BJ (cell line): ENCODE measurements around the gene ERCC5. TPM values are rescaled to one million over a fixed set of nuclear protein-coding genes. Genes with fewer than 3 reads are reported as not detected.

Source experiments
- CTCF ChIA-PET: fragments of 350-600 bp; formaldehyde crosslinking; extraction: SDS; loops from one replicate; lab custom pipeline; 2021; ENCODE audit warnings: antibody characterized with exemption, inconsistent platforms; lab: Yijun Ruan, JAX
- POLR2A ChIA-PET: fragments of 300-600 bp; sonication (Branson Sonifier 250); formaldehyde crosslinking; extraction: SDS; loops from one replicate; lab custom pipeline; 2021; ENCODE audit warnings: antibody characterized with exemption; lab: Charles Lee
- DNase-seq: peaks from one replicate; pipeline ENCODE4 v3.0.0-alpha.2; 2011; ENCODE audit warnings: low read depth
- H3K27me3 ChIP-seq: 2 replicates; pipeline ENCODE4 v1.6.0; 2011; ENCODE audit warnings: low read length; ENCODE audit not compliant: control insufficient read depth, insufficient read depth
- H3K36me3 ChIP-seq: 2 replicates; pipeline ENCODE4 v1.5.1; 2011; ENCODE audit warnings: low read length; ENCODE audit not compliant: control insufficient read depth, insufficient read depth
- H3K4me3 ChIP-seq: 2 replicates; pipeline ENCODE4 v1.5.1; 2011; ENCODE audit warnings: low read depth, mild to moderate bottlenecking, control low read depth, low read length
- polyA plus RNA-seq: library from polyadenylated mRNA; depleted of rRNA; stranded (reverse); fragments of >200 nt; gene quantifications from 2 replicates; pipeline ENCODE4 v1.2.3, GENCODE V29; 2011
- TF ChIP-seq, protein P1 (sequence below): IDR thresholded peaks from 2 replicates; pipeline ENCODE4 v1.5.1; 2011; ENCODE audit warnings: low read depth, mild to moderate bottlenecking, control low read depth, inconsistent platforms, low read length, moderate library complexity; ENCODE audit not compliant: insufficient read depth

ERCC5 gene
- polyA plus RNA-seq, 1 experiment = 21.7 TPM

DNA sequence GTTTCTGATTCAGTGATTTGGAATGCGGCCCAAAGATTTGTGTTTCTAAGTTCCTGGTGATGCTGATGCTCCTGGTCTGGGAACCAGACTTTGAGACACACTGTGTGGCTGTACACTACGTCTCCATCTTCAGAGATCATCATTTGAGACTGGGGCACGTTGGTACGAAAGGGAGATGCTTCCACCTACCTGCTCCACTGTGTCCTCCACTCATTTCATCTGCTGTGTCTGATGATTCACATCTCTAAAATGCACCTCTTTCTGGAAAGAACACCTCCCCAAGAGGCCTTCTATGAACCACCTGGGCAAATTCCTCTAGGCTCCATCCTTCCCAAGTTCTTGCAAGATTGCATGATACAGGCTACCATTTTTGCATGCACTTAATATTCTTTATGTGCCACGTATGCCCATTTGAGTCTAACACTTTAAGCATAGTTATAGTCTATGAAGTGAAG, 58.6 kb downstream of the ERCC5 start:
- POLR2A ChIA-PET = no interaction called here

DNA sequence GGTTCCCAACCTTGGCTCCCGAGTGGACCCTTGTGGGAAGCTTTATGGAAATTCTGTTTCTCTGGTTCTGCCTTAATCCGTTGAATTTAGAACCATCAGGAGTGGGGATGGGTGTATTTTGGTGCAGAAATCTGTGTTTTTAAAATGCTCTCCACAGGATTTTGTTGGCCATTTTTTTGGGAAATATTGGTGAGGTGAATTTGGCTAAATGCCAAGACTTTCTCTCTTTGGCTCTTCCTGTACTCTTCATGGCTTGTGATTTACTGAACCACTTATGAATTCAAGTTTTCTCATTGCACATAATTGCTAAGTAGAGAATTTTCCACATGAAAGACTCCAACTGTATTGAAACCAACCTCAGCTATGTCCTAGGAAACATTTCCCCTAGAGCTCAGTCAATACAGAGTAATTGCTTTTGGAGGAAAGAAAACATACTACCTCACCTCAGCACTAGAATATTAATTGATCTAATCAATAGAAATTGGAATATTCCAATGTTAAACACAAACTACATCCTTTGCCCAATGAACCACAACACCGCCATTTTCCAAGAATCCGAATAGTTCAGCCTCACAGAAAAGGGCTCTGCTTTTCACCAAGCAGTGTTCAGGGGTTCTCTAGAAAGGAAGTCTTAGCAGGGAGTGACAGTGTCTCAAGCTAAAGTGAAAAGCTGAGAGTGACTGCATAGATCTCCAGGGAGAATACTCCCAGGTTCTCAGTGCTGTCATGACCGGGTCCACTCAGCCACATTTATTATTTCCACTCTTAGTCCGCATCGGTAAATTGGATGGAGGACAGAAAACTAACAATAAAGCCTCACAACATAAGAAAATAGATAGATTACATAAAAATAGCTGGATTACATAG, 60.3 kb downstream of the ERCC5 start:
- DNase-seq = no peak
- no peaks in the 10 kb centered on the region for H3K36me3 ChIP-seq
- H3K27me3 ChIP-seq = no peaks in the 10 kb centered on the region
- POLR2A ChIA-PET = interaction anchor here (0.6 kb wide), 1 partner anchor 111 kb away, joined by 11 read pairs; no protein-coding TSS in a partner anchor
- H3K4me3 ChIP-seq = no peak overlapping the region
- TF ChIP-seq, protein P1, sequence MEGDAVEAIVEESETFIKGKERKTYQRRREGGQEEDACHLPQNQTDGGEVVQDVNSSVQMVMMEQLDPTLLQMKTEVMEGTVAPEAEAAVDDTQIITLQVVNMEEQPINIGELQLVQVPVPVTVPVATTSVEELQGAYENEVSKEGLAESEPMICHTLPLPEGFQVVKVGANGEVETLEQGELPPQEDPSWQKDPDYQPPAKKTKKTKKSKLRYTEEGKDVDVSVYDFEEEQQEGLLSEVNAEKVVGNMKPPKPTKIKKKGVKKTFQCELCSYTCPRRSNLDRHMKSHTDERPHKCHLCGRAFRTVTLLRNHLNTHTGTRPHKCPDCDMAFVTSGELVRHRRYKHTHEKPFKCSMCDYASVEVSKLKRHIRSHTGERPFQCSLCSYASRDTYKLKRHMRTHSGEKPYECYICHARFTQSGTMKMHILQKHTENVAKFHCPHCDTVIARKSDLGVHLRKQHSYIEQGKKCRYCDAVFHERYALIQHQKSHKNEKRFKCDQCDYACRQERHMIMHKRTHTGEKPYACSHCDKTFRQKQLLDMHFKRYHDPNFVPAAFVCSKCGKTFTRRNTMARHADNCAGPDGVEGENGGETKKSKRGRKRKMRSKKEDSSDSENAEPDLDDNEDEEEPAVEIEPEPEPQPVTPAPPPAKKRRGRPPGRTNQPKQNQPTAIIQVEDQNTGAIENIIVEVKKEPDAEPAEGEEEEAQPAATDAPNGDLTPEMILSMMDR = no peak
- CTCF ChIA-PET = interaction anchor here (1.0 to 1.8 kb wide), 3 partner anchors 8 to 234 kb away, joined by 3 to 7 read pairs (median 3); no protein-coding TSS in a partner anchor

More for the DNA sequence above, 58.6 kb downstream of the ERCC5 start:
- H3K27me3 ChIP-seq = no peaks in the 10 kb centered on the region
- no peak overlapping the region for H3K4me3 ChIP-seq
- CTCF ChIA-PET = interaction anchor here (1.0 to 1.2 kb wide), 2 partner anchors 9 to 17 kb away, joined by 3 read pairs; no protein-coding TSS in a partner anchor
- no peak for DNase-seq
- TF ChIP-seq, protein P1 = no peak
- H3K36me3 ChIP-seq = no peaks in the 10 kb centered on the region

DNA sequence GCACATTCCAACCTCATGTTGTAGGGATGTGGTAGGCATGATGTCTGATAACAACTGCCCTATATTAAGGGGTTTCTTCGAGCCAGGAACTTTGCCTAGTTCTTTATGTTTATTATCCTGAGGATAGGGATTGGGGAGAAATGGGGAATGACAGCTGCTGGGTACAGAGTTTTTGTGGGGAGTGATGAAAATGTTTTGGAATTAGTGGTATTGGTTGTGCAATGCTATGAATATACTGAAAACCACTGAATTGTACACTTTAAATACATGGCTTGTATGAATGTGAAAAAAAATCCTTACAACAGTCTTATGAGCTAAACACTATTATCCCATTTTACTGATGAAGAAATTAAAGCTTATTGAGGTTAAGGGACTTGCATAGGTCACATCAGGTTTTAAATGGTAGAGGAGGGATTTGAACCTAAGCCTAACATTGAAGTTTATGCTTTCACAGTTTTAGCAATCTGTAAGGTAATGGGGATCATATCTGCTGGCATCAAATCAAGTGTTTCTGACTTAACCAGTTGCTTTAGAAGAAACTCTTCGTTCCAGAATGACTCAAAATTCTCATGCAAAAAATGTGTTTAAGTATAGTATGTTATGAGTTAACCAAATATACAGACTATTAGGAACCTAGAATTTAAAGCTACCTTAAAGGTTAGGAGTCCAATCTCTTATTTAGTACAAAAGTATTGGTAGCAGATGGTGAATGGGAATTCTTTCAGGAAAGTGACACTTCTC, 61.4 kb downstream of the ERCC5 start:
- CTCF ChIA-PET = interaction anchor here (1.1 to 1.8 kb wide), 3 partner anchors 8 to 233 kb away, joined by 3 to 7 read pairs (median 5); no protein-coding TSS in a partner anchor

DNA sequence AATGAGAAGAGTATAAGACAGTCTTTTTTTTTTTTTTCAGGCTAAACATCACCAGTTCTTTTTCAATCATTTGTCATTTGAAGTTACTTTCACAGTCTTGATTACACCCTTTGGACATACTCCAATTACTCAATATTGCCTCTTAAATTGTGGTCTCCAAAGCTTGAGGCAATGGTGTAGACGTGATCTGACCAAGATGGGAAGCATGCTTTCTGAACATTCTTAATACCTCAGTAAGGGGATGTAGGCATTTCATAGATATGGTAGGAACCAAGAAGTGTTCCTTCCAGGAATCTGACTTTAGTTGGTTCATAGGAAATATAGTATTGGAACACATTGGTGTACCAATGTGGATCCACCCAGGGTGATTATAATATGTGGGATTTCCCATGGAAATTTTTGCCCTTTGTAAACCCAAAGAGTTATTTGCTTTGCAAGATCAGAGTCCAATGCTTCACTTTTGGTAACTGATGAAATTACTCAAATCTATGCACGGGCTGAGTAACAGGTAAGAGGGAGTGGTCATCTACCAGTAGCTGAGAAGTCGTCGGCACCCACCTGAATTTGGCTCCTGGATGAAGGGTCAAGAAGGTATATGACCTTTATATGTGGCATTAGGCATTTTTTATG, 62.2 kb downstream of the ERCC5 start:
- Histone ChIP-seq H3K27me3 (no peaks in the 10 kb centered on the region), H3K4me3 (no peak overlapping the region), H3K36me3 (no peaks in the 10 kb centered on the region)
- CTCF ChIA-PET = interaction anchor here (1.1 to 1.8 kb wide), 2 partner anchors 8 to 232 kb away, joined by 5 to 7 read pairs; no protein-coding TSS in a partner anchor
- no peak for DNase-seq
- TF ChIP-seq, protein P1 = no peak
- POLR2A ChIA-PET = no interaction called here

More for the DNA sequence above, 61.4 kb downstream of the ERCC5 start:
- POLR2A ChIA-PET = no interaction called here
- no peak overlapping the region for H3K4me3 ChIP-seq
- DNase-seq = no peak
- no peaks in the 10 kb centered on the region for H3K27me3 ChIP-seq
- no peaks in the 10 kb centered on the region for H3K36me3 ChIP-seq
- TF ChIP-seq, protein P1 = no peak
